Lung (tissue), 12 donors: Measurements from ENCODE around the gene GPR4. TPM values are rescaled to one million over a fixed set of nuclear protein-coding genes. Genes with fewer than 3 reads are reported as not detected.

ENCODE experiments used
- ATAC-seq: fragments of 200-7000 bp; cut with Tn5 transposase; one replicate; pipeline ENCODE4 v1.9.1; 2020; ENCODE audit warnings: moderate number of reproducible peaks; ENCODE audit not compliant: insufficient read depth, low FRiP score
- DNase-seq, 3 donors: peaks; one replicate each; pipeline ENCODE4 v3.0.0-alpha.2; 2013 to 2017
- H3K27ac ChIP-seq, 2 donors: one replicate each; pipeline ENCODE4 v1.5.1; 2013; ENCODE audit warnings: mild to moderate bottlenecking in 2 of 2, moderate library complexity in 2 of 2, control low read depth in 1 of 2, inconsistent platforms in 1 of 2, low read depth in 1 of 2, low read length in 1 of 2
- H3K27me3 ChIP-seq, 3 donors: one replicate each; pipeline ENCODE4 v1.5.1; 2013; ENCODE audit warnings: low read length in 2 of 3; ENCODE audit not compliant: control insufficient read depth in 3 of 3, insufficient read depth in 3 of 3
- H3K36me3 ChIP-seq, 4 donors: one replicate each; pipeline ENCODE4 v1.5.1; 2013; ENCODE audit warnings: low read length in 4 of 4, mild to moderate bottlenecking in 1 of 4, moderate library complexity in 1 of 4; ENCODE audit not compliant: control insufficient read depth in 4 of 4, insufficient read depth in 4 of 4
- H3K4me1 ChIP-seq, 5 donors: one replicate each; pipeline ENCODE4 v1.5.1; 2013; ENCODE audit warnings: low read length in 5 of 5, mild to moderate bottlenecking in 2 of 5, moderate library complexity in 1 of 5; ENCODE audit not compliant: control insufficient read depth in 5 of 5, insufficient read depth in 5 of 5
- H3K4me3 ChIP-seq: one replicate; pipeline ENCODE4 v1.5.1; 2013; ENCODE audit warnings: mild to moderate bottlenecking, control low read depth, moderate library complexity
- H3K9ac ChIP-seq, 2 donors: one replicate each; pipeline ENCODE4 v1.5.1; 2013; ENCODE audit warnings: low read length in 2 of 2, control low read depth in 1 of 2; ENCODE audit not compliant: insufficient read depth in 1 of 2
- H3K9me3 ChIP-seq, 4 donors: one replicate each; pipeline ENCODE4 v1.5.1; 2013; ENCODE audit warnings: low read length in 3 of 4, mild to moderate bottlenecking in 1 of 4, moderate library complexity in 1 of 4; ENCODE audit not compliant: control insufficient read depth in 4 of 4, insufficient read depth in 3 of 4
- WGBS, 2 donors: extraction: QIAGEN DNeasy Blood & Tissue Kit; methylation state at CpG; one replicate each; pipeline ENCODE4 v1.1.7; 2013; 5-methylcytosine and 5-hydroxymethylcytosine counted together
- polyA plus RNA-seq, 2 donors: library from polyadenylated mRNA; stranded (reverse); fragments of 200-250 nt; gene quantifications; one replicate each; pipeline ENCODE4 v1.2.1, GENCODE V29; 2013
- total RNA-seq, 2 donors: library from RNA; depleted of rRNA in 1 of 2; stranded (reverse); fragments of >200 nt in 1 of 2; gene quantifications; one replicate each; pipeline ENCODE4 v1.2.1, GENCODE V29; 2014 to 2021
- TF ChIP-seq, protein P1 (sequence below): IDR thresholded peaks from 2 replicates; pipeline ENCODE4 v1.5.1; 2012; ENCODE audit warnings: mild to moderate bottlenecking; ENCODE audit errors: control extremely low read depth, extremely low read depth
- donor health status: control.
- donor health status: control.
- donor health status: Bipolar disorder and iron deficiency.
- donor health status: healthy.
- donor health status: DM: yes; HTN: yes; CAD: no.

GPR4 gene
- total and polyA plus RNA-seq, 4 donors = 1.3 to 12.8 (median 11.8) TPM

DNA sequence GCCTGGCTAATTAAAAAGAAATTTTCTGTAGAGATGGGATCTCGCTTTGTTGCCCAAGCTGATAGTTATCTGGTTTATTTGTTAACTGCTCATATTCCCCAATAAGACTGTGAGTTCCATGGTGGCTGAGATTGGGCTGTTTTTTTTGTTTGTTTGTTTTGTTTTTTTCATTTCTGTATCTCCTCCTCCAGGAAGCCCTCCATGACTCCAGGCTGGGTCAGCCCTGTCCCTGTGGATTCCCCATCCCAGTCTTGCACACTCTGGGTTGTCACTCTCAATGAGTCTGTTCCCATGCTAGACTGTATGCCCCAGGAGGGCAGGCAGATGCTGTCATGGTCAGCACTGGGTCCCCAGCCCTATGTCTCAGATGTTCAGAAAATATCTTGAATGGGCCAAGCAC lies 34.3 kb upstream of the GPR4 start:
- H3K9me3 ChIP-seq = no peaks in the 10 kb centered on the region
- peaks cover 0 to 9% (median 0%) of the 10 kb centered on the region in 5 donors for H3K4me1 ChIP-seq
- H3K4me3 ChIP-seq = no peak overlapping the region
- ATAC-seq (no peak), DNase-seq (no peak)
- H3K36me3 ChIP-seq = no peaks in the 10 kb centered on the region
- no peak overlapping the region for H3K9ac ChIP-seq
- H3K27ac ChIP-seq = no peak overlapping the region
- WGBS, 2 donors = 96 to 97% methylated on average over 1 of the region's 1 CpG
- TF ChIP-seq, protein P1, sequence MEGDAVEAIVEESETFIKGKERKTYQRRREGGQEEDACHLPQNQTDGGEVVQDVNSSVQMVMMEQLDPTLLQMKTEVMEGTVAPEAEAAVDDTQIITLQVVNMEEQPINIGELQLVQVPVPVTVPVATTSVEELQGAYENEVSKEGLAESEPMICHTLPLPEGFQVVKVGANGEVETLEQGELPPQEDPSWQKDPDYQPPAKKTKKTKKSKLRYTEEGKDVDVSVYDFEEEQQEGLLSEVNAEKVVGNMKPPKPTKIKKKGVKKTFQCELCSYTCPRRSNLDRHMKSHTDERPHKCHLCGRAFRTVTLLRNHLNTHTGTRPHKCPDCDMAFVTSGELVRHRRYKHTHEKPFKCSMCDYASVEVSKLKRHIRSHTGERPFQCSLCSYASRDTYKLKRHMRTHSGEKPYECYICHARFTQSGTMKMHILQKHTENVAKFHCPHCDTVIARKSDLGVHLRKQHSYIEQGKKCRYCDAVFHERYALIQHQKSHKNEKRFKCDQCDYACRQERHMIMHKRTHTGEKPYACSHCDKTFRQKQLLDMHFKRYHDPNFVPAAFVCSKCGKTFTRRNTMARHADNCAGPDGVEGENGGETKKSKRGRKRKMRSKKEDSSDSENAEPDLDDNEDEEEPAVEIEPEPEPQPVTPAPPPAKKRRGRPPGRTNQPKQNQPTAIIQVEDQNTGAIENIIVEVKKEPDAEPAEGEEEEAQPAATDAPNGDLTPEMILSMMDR = no peak
- H3K27me3 ChIP-seq = no peaks in the 10 kb centered on the region

DNA sequence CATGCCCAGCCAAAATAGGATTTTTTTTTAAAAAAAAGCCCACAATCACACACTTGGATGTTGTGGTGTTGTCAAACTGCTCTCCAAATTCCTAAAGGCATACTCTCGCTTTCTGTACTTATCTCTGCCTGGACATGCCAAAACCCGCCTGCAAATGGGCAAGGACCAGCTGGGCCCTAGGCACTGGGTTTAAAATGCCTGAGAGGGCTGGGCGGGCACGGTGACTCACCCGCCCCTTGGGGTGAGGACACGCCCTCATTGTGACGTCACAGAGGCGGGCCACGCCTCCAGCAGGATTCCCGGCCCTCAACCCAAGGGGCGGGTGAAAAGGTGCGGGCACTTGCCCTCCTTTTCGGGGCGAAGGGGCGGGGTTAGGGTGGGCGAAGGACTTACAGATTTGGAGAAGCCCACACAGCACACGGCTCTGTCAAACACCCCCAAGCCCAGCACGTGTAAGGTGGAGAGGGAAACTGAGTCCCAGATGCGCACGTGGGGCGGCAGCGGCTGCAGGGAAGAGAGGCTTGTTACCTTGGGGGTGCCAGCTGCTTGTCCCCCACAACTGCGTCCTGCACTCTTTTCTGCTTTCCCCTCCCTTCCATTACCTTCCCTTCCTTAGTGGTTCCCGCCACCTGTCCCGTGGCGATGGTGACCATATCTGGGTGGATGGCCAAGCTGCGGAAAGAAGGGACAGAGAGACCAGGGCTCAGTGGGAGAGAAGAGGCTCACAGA lies 30.6 kb upstream of the GPR4 start:
- ATAC-seq = peak; percentile 83

DNA sequence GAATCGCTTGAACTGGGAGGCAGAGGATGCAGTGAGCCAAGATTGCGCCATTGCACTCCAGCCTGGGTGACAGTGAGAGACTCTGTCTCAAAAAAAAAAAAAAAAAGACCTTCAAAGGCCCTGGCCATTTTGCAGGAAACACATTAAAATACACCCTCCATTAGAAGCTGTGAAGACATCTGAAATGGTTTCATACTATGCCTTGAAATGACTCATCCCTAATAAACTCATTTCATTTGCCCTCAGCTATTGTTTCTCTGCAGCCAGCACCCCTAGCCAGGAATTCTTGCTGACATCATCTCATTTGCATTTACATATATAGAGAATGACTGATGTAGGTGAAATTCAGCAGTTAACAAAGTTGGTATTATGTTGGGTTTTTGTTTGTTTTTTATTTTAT lies 28.5 kb upstream of the GPR4 start:
- Histone ChIP-seq H3K9ac (no peak overlapping the region), H3K4me1 (no peaks in the 10 kb centered on the region), H3K9me3 (no peaks in the 10 kb centered on the region), H3K27me3 (no peaks in the 10 kb centered on the region), H3K27ac (no peak overlapping the region), H3K36me3 (peaks cover 0 to 14% (median 8%) of the 10 kb centered on the region in 4 donors), H3K4me3 (no peak overlapping the region)
- WGBS, 2 donors = 91% methylated on average over 2 of the region's 2 CpGs
- ATAC-seq = no peak
- DNase-seq = no peak
- TF ChIP-seq, protein P1 = no peak

More for the DNA sequence above, 30.6 kb upstream of the GPR4 start:
- H3K4me3 ChIP-seq = no peak overlapping the region
- H3K27me3 ChIP-seq = no peaks in the 10 kb centered on the region
- H3K9ac ChIP-seq = no peak overlapping the region
- H3K4me1 ChIP-seq = no peaks in the 10 kb centered on the region
- DNase-seq = peak; percentile 53 to 78 (median 61)
- 60 to 75% methylated on average over 27 of the region's 27 CpGs for WGBS, 2 donors
- peak overlapping the region in 1 of 2 donors; percentile 62 for H3K27ac ChIP-seq
- H3K36me3 ChIP-seq = peaks cover 0 to 14% (median 7%) of the 10 kb centered on the region in 4 donors
- TF ChIP-seq, protein P1 = no peak
- H3K9me3 ChIP-seq = no peaks in the 10 kb centered on the region
